Measurements from ENCODE around the gene HOXD9.

HOXD9 gene

GRCh38 chr2:176152350-176153181, 30.0 kb downstream of the HOXD9 start:
- no peak for DNase-seq (ENCODE audit: low read depth in 2 of 2)

DNA sequence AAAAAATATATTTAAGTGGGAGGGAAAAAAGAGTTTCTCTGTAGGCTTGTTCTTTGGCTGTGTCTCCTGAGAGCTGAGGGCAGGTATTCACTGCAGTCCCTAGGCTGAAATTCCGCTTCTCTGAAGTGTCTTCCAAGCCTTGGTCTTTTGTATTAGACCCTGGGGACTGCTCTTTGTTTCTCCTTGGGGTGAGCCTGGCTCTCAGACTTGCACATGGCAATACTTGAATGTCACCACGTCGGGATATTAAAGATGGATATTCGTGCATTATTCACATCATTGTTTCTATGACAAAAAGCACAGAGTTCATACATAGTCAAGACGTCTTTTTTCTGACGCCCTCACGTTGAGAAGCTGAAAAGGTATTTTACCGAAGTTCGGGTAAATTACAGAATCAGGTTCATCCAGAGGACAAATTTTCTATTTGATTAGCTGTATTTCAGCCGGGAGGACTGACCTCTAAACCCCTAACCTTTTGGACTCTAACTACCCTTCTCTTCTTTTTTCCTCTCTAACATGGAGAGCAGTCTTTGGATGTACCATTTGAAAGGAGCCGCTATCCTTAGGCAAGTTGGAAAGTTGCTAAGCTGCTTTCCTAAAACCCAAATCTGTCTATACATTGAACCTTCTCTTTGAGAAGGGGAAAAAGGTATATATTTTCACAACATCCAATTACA, 32.2 kb downstream of the HOXD9 start:
- no peak for DNase-seq (ENCODE audit: low read depth in 2 of 2)

GRCh38 chr2:176155356-176156044, 33.0 kb downstream of the HOXD9 start:
- no peak for DNase-seq (ENCODE audit: low read depth in 2 of 2)

DNA sequence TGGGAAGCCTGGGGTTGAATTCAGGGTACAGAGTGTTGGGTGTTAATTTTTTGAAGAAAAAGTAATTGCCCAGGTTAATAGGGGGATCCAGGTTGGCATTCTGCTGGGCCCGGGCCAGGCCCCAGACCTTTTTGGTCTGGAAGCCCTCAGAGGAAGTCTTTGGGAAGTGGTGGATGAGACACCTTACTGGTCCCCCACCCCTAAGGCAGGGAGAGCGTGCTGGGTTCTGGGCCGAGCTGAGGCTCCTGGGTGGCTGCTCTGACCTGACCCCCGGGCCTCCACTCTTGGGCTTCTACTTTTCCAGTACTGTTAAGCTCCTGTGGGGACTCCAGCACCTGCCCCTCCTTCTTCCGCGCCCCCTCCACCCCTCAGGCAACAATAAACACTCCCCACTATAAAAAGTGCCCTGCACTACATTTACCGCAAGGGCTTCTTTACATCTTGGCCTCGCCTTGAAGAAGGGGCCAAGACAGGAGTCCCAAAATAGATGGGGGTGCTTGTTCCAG, 33.8 kb downstream of the HOXD9 start:
- no peak for DNase-seq (ENCODE audit: low read depth in 2 of 2)

GRCh38 chr2:176156807-176157498, 34.4 kb downstream of the HOXD9 start, which contains the start of gene HOXD3:
HOXD3 (plus strand) TSS chr2:176157307; CDS start chr2:176169115, 11,808 bp downstream.
- no peak for DNase-seq (ENCODE audit: low read depth in 2 of 2)

- no peak for DNase-seq (ENCODE audit: low read depth in 2 of 2)
These were observed 35.1 kb downstream of the HOXD9 start for GRCh38 chr2:176157499-176158185.

GRCh38 chr2:176158186-176158591, 35.7 kb downstream of the HOXD9 start:
- DNase-seq (ENCODE audit: low read depth in 2 of 2), result no peak

- DNase-seq (ENCODE audit: low read depth in 2 of 2), result no peak
These were observed 36.5 kb downstream of the HOXD9 start for GRCh38 chr2:176158855-176159662.

DNA sequence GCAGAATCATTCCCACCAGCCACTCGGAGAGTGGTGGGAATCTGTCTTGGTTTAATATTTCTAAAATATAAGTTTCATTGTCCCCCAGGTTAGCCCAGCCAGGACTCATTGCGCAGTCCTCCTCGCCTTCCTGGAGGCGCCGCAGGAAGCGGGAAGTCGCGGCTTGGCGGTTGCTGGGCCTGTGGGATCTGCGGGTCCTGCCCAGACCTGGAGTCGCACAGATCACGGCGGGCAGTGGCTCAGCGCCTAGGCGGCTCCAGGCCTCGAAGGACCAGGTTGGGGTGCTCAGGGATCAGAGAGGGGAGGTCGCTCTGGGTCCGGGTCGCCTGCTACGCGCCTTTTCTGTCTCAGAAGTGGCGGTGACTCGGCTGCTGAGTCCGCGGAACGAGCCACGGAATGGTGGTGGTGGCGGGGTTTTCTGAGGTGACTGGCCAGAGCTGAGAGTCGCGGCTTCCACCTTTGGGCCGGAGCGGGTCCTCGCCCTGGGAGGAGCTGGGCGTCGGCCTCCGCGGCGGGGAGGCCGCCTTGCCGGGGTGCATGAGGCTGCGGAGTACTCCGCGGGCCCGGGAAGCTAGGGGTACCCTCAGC, 37.2 kb downstream of the HOXD9 start:
- no peak for DNase-seq (ENCODE audit: low read depth in 2 of 2)

DNA sequence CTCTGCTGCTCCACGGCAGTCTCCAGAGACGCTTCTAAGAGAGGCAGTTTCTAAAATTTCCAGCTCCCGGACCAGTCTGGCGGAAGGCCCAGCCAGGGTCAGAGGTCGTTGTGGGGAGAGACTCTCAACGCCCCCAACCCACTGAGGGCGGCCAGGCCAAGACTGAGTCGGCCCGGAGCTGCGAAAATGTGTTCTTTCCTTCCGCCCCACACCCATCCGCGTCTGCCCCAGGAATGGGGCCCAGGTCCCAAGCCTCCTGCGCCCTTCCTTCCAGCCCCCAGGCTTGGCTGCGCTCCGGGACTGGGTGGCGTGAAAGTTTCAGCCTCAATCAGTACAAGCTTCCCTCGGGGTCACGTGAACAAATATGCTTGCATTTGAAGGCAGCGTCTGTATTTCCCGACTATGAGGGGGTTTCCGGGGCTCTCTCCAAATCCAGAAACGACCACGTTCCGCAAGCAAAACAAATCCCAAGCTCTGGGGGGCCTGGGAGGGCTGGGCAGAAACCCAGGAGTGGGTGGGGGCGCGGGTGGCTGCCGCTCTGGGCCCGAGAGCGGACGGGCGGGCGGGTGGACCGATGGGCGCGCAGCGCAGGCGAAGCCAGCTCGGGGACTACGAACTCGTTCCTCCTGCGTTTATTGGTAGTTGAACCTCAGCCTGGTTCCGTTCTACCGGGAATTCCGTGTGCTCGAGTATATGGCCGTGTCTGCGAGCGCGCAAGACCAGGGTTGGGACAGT, 37.9 kb downstream of the HOXD9 start:
- DNase-seq (ENCODE audit: low read depth in 2 of 2), result no peak

DNA sequence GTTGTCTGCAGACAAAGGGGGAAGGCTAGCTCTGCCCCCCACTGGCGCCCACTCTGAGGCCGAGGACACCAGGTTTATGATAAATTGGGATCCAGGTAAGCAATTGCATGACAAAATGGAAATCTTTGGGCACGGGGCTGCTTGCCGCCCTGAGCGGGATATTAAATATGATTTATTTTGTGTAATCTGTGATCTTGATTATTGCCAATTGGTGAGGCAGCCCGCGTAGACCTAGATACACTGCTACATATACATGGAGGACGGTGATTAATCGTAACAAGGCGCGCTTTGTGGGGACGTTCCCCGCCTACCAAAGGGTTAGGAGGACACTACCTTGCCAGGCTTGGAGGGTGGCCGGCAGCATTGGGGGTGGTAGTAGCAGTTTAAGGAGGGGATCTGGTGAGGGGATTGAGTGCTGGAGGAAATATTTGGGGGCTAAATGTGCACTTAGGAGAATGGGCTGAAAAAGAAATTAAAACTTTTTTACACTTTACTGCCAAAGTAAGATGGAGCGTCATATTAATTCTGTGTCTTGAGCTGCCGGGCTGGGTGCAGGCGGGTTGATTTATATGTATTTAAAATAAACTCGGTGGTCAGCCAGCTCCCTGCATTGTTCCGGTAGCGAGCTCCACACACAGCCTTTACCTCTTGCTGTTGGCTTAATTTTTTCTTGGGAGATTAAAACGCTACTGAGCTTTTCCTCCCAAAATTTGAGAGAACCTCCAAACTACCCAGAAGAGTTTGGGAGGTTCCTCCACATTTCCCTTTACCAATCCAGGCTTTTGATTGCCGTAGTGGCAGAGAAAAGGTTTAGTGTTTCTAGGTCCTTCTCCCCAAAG, 38.7 kb downstream of the HOXD9 start:
- no peak for DNase-seq (ENCODE audit: low read depth in 2 of 2)

DNA sequence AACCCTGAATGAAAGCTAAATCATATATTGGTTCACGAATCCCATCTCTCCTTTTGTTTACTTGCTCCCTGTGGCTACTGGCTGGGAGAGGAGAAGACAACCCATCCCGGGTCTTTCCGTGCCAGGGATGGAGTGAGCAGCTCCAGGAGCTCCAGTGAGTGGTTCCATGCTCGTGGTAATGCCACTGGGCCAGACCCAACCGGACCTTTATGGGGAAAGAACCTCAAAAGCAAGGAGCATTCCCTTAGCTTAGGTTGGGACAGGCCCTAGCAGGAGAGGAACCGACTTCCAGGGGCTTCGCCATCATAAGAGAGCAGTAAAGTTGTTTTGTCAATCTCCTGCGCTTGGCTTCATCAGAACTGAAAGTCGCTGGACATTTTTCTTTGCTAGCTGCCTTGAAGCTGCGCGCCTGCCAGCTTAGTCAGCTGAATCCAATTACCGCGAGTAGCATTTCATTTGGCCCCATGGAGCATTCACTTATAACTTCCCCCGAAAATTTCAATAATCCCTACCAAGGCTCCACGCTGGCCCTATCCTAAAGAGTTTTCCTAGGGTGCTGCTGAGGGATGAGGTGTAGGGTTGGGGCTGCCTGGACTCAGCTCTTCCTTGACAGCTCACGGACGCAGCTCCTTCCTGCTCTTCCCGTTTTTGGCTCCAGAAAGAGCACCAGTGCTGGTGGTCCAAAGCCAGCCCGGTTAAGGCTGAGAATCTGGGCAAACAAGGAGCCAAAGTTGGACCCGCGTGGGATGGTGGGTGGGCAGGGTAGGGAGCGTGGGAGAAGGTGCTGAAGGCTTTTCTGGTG, 39.5 kb downstream of the HOXD9 start:
- no peak for DNase-seq (ENCODE audit: low read depth in 2 of 2)

- no peak for DNase-seq (ENCODE audit: low read depth in 2 of 2)
These were observed 40.6 kb downstream of the HOXD9 start for GRCh38 chr2:176162911-176163671.

- DNase-seq (ENCODE audit: low read depth in 2 of 2), result no peak
These were observed 41.1 kb downstream of the HOXD9 start for GRCh38 chr2:176163672-176164056.

DNA sequence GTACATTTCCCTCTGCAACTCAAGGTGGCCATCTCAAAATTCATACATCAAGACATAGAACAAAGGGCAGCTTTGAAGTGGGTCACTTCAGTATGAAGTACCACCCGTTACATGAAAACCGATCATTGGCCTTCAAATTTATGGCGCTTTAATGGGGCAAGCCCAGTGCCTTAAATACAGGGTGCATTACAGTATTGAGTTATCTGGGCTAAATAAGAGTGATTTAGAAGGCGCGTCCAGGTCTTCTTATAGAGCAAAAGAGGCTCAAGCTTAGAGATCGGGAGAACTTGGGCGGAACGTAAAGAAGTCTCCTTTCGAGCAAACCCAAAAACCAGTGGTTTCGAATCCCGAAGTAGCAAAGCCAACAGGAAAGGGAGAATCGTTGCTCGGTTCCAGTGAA, 41.7 kb downstream of the HOXD9 start:
- DNase-seq (ENCODE audit: low read depth in 2 of 2), result no peak

- DNase-seq (ENCODE audit: low read depth in 2 of 2), result no peak
These were observed 42.3 kb downstream of the HOXD9 start for GRCh38 chr2:176164611-176165369.

Measured in stimulated activated CD8-positive, alpha-beta memory T cell treated with anti-CD3 and anti-CD28 coated beads, Interleukin-15, amount 100 ng/mL, for 48 hours (primary cell).